ENCODE results near the gene SORCS3.

The SORCS3 gene

DNA sequence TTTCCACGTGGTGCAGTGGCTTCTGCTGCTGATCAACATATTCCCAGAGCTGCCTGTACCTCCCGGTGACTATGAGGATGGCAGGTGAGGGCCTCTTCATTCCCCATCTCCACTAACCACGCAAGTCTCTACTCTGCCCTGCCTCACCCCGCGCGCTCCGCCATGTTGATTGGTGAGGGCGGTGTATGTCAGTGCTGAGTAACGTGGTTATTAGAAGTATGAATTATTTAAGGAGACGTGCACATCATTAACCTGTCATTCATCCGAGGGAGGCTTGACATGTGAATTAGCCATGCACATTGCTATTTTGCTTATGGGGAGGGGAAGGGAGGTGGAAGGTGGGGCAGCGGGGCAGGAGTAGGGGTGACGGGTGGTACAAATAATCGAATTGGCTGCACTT is 138.6 kb downstream of the SORCS3 start:
- no peak for DNase-seq

DNA sequence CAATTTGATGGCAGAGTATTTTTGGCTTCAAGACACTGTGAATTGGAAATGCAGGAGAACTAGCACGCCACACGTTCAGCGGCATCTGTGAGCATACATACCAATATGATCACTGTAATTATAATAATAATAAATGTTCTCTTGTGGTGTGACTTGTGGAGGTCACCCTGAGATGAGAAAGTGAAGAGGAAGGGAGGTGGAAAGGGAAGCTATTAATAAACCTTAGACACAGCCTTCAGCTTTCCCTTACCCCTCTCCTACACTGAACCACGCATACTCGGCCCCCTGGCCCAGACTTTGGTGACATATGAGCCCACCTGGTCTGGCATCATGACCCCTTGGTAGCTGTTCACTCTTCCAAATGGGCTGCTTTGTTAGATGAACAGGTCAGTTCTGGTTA is 139.1 kb downstream of the SORCS3 start:
- no peak for DNase-seq

DNA sequence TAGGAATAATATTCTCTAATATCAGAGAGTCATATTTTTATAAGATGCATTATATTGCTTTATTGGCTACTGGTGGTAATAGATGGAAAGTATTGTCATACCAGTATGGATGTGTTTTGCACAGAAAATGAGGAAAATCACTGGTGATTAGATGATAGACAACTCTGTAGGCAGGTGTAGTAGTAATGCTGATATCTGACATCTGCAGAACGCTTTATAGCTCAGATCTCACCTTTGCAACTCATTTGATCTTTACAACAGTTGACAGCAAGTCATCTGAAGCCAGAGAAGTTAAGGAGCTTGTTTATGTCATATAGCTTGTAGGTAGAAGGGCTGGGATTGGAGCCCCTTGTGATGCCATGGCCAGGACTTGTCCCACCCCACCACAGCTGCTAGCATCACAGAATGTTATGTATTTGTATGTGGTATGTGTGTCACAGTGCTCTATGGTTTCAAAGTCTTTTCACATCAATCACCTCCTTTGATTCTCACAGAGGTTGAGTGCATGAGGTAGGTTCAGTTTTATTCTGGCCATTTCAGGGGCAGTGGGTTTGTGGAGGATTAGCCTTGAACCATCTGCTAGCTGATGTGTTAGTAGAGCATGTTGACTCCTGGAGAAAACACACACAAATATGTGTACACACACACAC is 140.0 kb downstream of the SORCS3 start:
- DNase-seq, result no peak

GRCh38 chr10:104784452-104784851 is 143.4 kb downstream of the SORCS3 start:
- no peak for DNase-seq

GRCh38 chr10:104791471-104791870 is 150.4 kb downstream of the SORCS3 start:
- DNase-seq, result no peak

GRCh38 chr10:104795411-104795810 is 154.3 kb downstream of the SORCS3 start:
- no peak for DNase-seq

DNA sequence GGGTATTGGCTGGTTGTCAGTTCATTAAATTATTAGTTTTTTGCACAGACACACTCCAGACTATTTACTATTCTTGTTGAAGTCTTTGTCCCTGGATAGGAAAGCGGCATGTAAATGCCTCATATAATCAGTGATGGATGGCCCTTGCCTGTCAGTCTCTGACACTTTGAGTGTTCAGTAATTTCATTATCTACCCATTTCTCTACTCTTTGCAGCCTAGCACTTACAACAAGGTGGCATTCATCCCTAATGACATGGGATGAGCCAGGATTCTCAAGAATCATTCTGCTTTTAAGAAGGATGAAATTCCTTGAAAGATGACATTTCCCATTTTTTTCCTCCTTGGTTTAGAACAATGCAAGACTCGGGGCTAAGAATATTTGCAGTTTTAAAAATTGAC is 155.7 kb downstream of the SORCS3 start:
- no peak for DNase-seq

GRCh38 chr10:104802941-104803340 is 161.9 kb downstream of the SORCS3 start:
- no peak for DNase-seq

DNA sequence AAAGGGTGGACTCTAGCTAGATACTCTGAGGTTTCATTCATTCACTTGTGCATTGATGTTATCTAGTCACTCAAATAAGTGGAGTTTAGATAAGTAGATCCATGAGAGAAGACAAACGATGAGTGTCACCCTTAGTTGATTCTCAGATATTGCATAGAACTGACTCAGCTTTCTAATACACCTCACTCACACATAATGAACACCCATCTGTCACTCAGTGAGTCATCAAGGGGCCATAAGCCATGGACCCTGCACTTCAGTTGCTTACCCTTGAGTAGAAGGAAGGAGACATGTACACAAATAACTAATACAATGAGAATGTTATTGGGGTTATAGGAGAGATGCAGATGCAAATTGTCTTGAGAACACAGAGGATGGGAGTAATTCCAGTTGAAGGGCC is 163.8 kb downstream of the SORCS3 start:
- DNase-seq, result no peak

GRCh38 chr10:104806801-104807200 is 165.7 kb downstream of the SORCS3 start:
- no peak for DNase-seq

DNA sequence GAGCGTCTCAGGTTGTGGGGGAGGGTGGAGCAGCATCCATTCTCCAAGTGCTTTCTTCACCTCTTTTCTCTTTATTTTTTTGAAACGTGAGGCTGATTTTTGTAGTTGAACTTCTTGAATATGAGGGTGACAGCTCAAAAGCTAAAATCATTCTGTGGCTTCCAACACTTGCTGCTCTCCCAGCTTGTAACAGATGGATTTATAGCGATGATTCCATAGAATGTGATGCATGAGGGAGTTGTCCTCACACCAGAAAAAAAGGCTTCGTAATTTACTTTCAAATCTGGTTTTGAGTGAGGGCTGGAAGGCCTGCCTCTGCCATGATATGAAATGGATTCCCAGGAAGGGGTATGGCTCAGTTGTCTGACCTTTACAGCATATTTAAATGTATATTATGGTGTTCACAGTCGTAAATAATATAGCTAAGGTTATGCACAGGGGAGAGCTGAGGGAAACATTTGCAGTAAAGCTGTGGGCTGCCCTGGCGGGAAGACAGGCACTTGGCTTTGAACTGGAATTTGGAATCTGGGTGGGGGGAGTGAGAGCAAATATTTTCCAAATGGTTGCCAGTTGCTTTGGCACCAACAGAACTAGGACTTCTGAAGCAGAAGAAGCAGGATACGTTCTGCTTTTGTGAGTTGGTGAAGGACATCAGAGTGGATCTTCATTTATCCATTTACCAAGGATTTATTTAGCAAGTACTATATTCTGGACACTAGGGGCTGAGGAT is 166.7 kb downstream of the SORCS3 start:
- no peak for DNase-seq

GRCh38 chr10:104809288-104810090 is 168.4 kb downstream of the SORCS3 start:
- no peak for DNase-seq

GRCh38 chr10:104811166-104811565 is 170.1 kb downstream of the SORCS3 start:
- no peak for DNase-seq

DNA sequence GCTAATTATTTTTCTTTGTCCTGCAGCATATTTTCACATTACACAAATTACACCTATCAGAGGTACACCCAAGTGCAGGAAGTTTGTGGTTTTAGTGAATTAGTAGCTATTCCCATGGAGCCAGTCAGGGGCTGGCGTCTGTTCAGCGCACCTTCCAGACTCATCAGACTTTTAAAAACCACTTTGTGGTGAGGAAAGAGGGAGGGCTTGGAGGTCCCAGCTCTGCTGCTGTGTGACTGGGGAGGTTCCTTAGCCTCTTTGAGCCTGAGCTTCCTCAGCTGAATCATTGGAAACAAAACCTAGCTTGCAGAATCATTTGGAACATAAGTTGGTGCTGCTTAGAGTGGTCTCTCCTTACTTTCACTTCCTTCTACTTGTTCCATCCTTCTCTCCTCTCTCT is 175.4 kb downstream of the SORCS3 start:
- no peak for DNase-seq

- DNase-seq, result no peak
Observed at GRCh38 chr10:104819731-104820130, 178.6 kb downstream of the SORCS3 start.

DNA sequence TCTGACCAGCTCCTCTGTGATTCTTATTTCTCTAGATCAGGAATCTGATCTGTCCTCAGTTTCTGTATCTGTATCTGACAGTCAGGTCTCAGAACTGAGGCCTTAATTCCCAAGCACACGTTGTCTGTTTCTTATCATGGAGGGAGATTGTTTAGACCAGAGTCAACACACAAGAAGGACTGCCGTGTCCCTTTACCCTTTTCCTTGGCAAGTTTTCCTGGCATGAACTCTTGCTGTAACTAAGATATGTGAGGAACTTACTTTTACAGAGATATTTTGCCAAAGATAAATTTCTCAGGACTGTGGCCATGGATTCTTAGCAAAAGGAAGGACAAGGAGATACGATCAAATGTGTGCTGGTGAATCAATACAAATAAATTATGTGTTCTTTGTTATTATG is 181.0 kb downstream of the SORCS3 start:
- DNase-seq, result no peak

GRCh38 chr10:104824380-104825006 is 183.4 kb downstream of the SORCS3 start:
- no peak for DNase-seq

DNA sequence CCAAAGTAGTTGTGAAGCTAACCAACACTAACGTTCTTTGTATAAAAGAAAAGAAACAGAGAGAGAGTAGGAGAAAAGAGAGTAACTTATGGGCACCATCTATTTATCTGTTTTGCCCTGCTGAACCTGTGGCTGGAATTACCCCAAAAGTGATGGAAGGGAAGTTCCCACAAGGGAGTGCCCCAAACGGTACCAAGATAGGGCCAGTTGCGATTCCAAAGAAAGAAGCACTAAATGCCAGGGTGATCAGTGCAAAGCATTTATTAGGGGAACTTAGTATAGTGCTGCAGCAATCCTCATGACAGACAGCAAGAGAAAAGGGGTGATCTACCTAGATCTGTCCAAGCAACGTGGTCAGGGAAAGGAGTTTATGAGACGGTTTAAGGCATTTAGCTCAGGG is 190.2 kb downstream of the SORCS3 start:
- no peak for DNase-seq

GRCh38 chr10:104834580-104834979 is 193.5 kb downstream of the SORCS3 start:
- DNase-seq, result no peak

DNA sequence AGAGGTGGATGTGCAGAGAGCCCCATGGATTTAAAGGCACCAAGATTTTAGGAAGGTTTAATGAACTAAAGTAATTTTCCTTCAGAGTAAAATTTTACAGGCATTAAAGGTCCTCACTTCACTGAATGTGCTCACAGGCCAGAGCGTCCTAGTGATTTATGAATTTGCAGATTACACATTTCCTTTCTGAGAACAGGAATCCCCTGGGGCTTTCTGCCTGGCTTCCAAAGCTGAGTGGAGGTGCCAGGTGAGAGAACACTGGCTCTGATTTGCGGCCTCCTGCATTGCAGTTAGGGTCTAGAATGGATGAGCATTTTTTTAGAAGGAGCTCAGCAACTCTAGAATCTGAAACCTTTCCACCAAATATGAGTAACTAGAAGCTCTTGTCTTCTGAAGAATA is 194.3 kb downstream of the SORCS3 start:
- DNase-seq, result no peak

GRCh38 chr10:104842704-104843103 is 201.6 kb downstream of the SORCS3 start:
- no peak for DNase-seq

DNA sequence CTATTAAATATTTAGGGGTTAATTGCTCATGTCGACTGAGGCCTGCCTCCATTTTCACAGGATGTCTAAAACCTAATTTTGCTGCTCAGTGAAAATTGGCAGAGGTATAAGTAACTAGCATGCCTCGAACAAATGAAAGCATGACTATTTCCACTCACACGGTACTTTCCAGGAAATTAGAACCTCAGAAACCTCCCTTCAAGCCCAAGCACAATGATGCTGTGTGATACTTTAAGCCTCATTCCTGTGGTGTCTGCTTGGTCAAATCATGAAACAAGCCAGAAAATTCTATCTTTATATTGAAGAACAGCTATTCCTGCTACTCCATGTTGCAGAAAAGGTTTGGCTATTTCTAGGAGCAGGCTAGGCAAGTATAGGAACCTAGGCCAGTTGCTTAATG is 203.0 kb downstream of the SORCS3 start:
- no peak for DNase-seq

DNA sequence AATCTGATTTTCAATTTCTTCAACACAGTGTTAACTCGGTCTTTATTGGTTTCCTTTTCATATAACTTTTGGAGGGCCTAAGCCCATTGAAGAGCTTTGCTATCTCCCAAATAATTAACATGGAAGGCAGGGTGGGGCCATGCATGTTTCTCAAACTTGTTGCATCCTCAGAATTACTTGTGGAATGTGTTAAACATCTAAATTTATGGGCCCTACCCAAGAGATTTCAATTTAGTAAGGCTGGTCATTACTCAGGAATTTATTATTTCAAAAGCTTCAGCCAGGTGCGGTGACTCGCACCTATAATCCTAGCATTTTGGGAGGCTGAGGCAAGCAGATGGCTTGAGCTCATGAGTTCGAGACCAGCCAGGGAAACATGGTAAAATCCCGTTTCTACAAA is 208.9 kb downstream of the SORCS3 start:
- DNase-seq, result no peak
